ENCODE results near the gene CHRM4.

Gene CHRM4

DNA sequence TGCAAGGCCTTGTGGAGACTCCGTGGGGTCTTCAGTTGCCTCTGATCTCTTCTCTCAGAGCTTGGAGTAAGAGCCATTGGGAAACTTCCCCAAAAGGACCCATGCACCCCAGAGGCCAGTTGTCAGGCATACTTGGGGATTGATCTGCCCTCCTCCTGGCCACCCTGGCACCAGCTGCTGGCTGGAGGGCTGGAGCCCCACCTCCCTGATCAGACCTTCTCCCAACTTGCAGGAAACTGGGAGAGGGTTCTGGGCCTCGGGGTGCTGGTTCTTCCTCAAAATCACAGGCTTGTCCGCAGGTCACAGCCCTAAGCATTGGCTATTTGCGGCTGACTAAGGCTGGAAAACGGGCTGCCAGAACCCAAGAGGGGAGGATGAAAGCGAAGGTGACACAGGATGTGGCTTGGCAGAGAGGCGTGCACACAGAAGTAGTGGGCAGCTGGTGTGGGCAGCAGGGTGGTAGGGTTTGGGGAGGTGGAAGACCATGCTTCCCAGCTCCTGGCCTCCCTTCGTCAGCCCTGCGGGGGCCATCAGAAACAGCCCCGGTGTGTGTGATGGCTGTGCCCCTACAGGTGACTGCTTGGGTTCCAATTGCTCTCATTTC, 45.6 kb downstream of the CHRM4 start:
- 88% methylated on average over 10 of the region's 10 CpGs for WGBS
- H3K27ac ChIP-seq (ENCODE audit: low read depth, low read length), result no peak overlapping the region
- H3K36me3 ChIP-seq (ENCODE audit: insufficient read depth, low read length), result peaks cover 6% of the 10 kb centered on the region; the same call in 1 of the 2 replicates
- no peaks in the 10 kb centered on the region for H3K9me3 ChIP-seq (ENCODE audit: insufficient read depth, low read depth, low read length)
- peak overlapping the region; percentile 18; the same call in 1 of the 2 replicates for H3K4me3 ChIP-seq (ENCODE audit: low read length)
- peaks cover 15% of the 10 kb centered on the region; the same call in 1 of the 2 replicates for H3K27me3 ChIP-seq (ENCODE audit: insufficient read depth, low read length)
- no peak overlapping the region for H3K9ac ChIP-seq (ENCODE audit: low read depth, low read length)
- peaks cover 66% of the 10 kb centered on the region for H3K4me1 ChIP-seq (ENCODE audit: insufficient read depth, low read length)

DNA sequence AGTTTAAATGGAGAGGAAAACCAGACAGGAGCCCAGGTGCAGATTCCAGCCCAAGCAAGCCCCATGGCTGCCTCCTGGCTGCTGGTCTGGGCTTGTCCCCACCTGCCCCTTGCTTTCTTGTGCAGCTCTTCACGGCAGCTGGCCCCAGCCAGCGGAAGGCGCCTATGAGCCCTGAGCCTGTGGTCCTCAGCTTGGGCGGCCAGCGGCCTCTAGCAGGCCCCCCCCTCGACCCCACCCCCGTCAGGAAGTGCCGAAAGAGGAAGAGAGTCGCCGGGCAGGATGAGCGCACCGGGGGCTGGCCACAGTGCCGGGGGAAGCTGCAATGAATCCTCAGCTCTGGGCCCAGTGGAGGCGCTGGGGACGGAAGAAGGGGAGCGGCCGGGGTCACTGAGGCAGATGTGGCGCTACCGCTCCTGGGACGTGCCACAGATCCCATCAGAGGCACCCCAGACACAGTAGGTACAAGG, 46.4 kb downstream of the CHRM4 start:
- Histone ChIP-seq H3K4me3 (ENCODE audit: low read length) (peak overlapping the region; percentile 18; the same call in 1 of the 2 replicates), H3K9ac (ENCODE audit: low read depth, low read length) (no peak overlapping the region), H3K27ac (ENCODE audit: low read depth, low read length) (0 out of 2 replicates have a peak overlapping the region, but pooled peaks have one; percentile 27), H3K27me3 (ENCODE audit: insufficient read depth, low read length) (peaks cover 15% of the 10 kb centered on the region; the same call in 1 of the 2 replicates), H3K4me1 (ENCODE audit: insufficient read depth, low read length) (peaks cover 72% of the 10 kb centered on the region), H3K36me3 (ENCODE audit: insufficient read depth, low read length) (peaks cover 6% of the 10 kb centered on the region; the same call in 1 of the 2 replicates), H3K9me3 (ENCODE audit: insufficient read depth, low read depth, low read length) (no peaks in the 10 kb centered on the region)
- WGBS, result 49% methylated on average over 20 of the region's 20 CpGs

DNA sequence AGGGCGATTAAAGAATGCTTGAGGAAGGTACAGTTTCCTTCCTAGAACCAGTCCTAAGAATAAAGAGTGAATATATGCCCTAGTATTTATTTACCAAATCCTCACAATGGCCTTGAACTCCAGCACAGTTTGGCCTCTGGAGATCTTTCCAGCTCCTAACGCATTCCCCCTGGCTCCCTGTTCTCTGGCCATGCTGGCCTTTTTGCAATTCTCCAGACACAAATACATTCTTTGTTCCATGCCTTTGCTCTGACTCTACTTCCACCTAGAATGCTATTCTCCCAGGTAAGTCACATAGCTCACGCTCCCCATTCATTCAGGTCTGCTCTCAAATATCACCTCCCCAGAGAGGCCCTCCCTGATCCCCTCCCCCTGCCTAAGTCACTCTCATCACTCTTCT, 48.1 kb downstream of the CHRM4 start:
- Histone ChIP-seq H3K36me3 (ENCODE audit: insufficient read depth, low read length) (no peaks in the 10 kb centered on the region), H3K9ac (ENCODE audit: low read depth, low read length) (no peak overlapping the region), H3K27me3 (ENCODE audit: insufficient read depth, low read length) (peaks cover 15% of the 10 kb centered on the region; the same call in 1 of the 2 replicates), H3K4me1 (ENCODE audit: insufficient read depth, low read length) (peaks cover 69% of the 10 kb centered on the region), H3K9me3 (ENCODE audit: insufficient read depth, low read depth, low read length) (no peaks in the 10 kb centered on the region), H3K4me3 (ENCODE audit: low read length) (no peak overlapping the region), H3K27ac (ENCODE audit: low read depth, low read length) (peak overlapping the region; percentile 45; the same call in 1 of the 2 replicates)
- 51% methylated on average over 2 of the region's 3 CpGs for WGBS

DNA sequence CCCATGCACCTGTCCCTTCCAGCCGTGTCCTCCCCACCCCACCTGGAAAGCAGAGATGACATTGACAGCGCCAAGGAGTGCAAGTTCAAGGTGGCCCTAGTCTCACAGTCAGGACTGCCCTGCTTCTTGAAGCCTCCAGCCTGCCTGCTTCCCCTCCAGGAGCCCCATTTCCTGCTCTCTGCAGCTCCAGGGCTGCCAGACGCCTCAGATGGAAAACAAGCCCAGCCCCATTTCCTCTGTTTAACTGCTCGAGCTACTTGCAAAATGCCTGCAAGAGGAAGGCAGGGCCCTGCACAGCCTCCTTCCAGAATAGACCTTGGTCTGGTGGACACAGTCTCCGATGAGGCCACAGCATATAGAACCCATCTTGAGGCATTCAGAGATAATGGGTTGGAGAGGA, 49.3 kb downstream of the CHRM4 start:
- H3K27ac ChIP-seq (ENCODE audit: low read depth, low read length), result no peak overlapping the region
- 53% methylated on average over 5 of the region's 5 CpGs for WGBS
- H3K27me3 ChIP-seq (ENCODE audit: insufficient read depth, low read length), result peaks cover 15% of the 10 kb centered on the region; the same call in 1 of the 2 replicates
- H3K9me3 ChIP-seq (ENCODE audit: insufficient read depth, low read depth, low read length), result no peaks in the 10 kb centered on the region
- H3K4me1 ChIP-seq (ENCODE audit: insufficient read depth, low read length), result peaks cover 75% of the 10 kb centered on the region
- H3K4me3 ChIP-seq (ENCODE audit: low read length), result no peak overlapping the region
- no peaks in the 10 kb centered on the region for H3K36me3 ChIP-seq (ENCODE audit: insufficient read depth, low read length)
- H3K9ac ChIP-seq (ENCODE audit: low read depth, low read length), result no peak overlapping the region

DNA sequence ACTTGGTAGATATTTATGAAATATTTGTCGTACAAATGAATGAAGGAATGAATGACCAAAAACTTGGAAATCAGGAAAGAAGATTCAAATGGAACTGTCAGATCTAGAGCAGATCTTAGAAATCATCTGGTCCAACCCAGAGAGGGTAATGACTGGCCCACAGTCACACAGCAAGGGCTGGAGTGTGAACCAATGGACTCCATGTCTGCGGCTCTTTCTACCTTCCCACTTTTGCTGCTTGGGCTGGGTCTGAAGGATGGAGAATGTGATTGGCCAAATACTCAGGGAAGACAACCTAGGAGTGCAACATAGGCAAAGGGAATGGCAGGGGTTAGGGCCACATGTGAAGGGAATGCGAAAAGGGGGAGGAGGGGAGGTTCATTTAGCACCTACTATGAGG, 50.1 kb downstream of the CHRM4 start:
- no peak overlapping the region for H3K4me3 ChIP-seq (ENCODE audit: low read length)

DNA sequence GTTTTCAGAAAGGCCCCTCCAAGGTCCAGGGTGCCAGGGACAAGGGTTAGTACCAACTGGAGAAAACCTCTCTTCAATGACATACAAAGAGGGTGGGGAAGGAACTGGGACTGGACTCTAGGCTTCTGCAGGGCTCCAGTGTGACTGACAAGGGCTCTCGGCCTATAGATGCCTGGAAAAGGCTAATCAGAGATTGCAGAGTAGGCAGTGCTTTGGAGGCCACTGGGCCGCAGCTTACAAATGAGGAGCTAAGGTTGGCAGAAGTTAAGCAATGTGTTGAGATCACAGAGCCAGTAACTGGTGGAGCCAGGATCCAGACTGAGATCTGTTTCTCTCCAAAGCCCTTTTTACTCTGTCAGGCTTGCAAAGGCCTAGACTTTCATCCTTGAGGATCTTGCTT, 51.8 kb downstream of the CHRM4 start:
- H3K27me3 ChIP-seq (ENCODE audit: insufficient read depth, low read length), result peaks cover under 1% of the 10 kb centered on the region; the same call in 1 of the 2 replicates

More for the DNA sequence above, 50.1 kb downstream of the CHRM4 start:
- no peak overlapping the region for H3K9ac ChIP-seq (ENCODE audit: low read depth, low read length)
- WGBS, result 90% methylated on average over 3 of the region's 3 CpGs
- no peaks in the 10 kb centered on the region for H3K36me3 ChIP-seq (ENCODE audit: insufficient read depth, low read length)
- H3K27ac ChIP-seq (ENCODE audit: low read depth, low read length), result no peak overlapping the region
- no peaks in the 10 kb centered on the region for H3K9me3 ChIP-seq (ENCODE audit: insufficient read depth, low read depth, low read length)
- H3K27me3 ChIP-seq (ENCODE audit: insufficient read depth, low read length), result peaks cover 10% of the 10 kb centered on the region; the same call in 1 of the 2 replicates
- peaks cover 75% of the 10 kb centered on the region for H3K4me1 ChIP-seq (ENCODE audit: insufficient read depth, low read length)

DNA sequence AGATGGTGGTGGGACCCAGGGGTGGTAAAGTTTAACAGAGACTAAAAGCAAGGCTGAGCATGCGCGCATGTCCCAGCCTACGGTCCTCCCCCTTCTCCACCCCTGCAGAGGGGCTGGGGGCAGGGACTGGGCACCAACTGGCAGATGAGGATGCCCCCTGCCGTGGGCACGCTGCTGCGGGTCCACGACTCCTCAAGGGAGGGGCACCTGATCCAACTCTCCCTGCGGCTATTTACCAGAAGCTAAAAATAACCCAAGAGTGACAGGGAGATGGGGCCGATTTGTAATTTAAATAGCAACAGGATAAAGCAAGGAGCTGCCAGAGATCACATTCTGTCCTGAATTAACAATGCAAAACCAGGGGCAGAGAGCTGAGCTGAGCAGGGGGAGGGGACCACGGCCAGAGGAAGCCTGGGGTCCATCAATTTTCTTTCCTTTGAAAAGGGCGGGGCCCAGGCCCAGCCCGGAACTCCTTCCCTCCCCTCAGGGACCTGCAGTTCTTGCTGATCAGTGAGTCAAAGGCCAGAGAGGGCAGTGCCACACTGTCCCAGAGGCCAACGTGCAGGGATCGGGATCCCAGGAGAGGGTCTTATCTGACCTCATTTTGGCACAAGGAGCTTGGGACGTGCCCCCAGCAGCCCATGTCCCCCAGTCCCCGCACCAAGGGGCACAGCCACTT, 52.4 kb downstream of the CHRM4 start:
- Histone ChIP-seq H3K27me3 (ENCODE audit: insufficient read depth, low read length) (peaks cover 7% of the 10 kb centered on the region), H3K4me3 (ENCODE audit: low read length) (peak overlapping the region; percentile 35), H3K27ac (ENCODE audit: low read depth, low read length) (peak overlapping the region; percentile 93), H3K4me1 (ENCODE audit: insufficient read depth, low read length) (peaks cover 76% of the 10 kb centered on the region), H3K9me3 (ENCODE audit: insufficient read depth, low read depth, low read length) (no peaks in the 10 kb centered on the region), H3K36me3 (ENCODE audit: insufficient read depth, low read length) (no peaks in the 10 kb centered on the region), H3K9ac (ENCODE audit: low read depth, low read length) (peak overlapping the region; percentile 32; the same call in 1 of the 2 replicates)
- WGBS, result 6% methylated on average over 16 of the region's 16 CpGs

More for the DNA sequence above, 51.8 kb downstream of the CHRM4 start:
- Histone ChIP-seq H3K9me3 (ENCODE audit: insufficient read depth, low read depth, low read length) (no peaks in the 10 kb centered on the region), H3K36me3 (ENCODE audit: insufficient read depth, low read length) (no peaks in the 10 kb centered on the region), H3K27ac (ENCODE audit: low read depth, low read length) (peak overlapping the region; percentile 93), H3K4me3 (ENCODE audit: low read length) (peak overlapping the region; percentile 35; the same call in 1 of the 2 replicates), H3K9ac (ENCODE audit: low read depth, low read length) (0 out of 2 replicates have a peak overlapping the region, but pooled peaks have one; percentile 32), H3K4me1 (ENCODE audit: insufficient read depth, low read length) (peaks cover 79% of the 10 kb centered on the region)
- WGBS, result 81% methylated on average over 2 of the region's 2 CpGs

DNA sequence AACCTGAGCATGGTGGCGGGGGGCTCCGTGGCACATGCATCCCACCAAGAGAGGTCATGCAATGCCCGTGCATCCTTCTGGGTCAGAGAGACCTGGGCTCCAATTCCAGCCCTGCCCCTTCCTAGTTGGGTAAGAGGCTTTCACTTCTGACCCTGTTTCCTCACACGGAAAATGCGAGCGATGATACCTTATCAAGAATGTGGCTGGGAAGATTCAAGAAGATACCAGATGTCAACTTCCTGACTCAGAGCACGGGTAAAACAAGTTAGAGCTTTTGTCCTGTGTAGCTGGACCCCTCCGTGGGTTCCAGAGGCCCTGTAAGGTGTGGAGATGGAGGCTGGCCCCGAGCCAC, 53.0 kb downstream of the CHRM4 start:
- WGBS, result 26% methylated on average over 9 of the region's 9 CpGs
- peak overlapping the region; percentile 17; the same call in 1 of the 2 replicates for H3K9ac ChIP-seq (ENCODE audit: low read depth, low read length)
- peaks cover 13% of the 10 kb centered on the region for H3K27me3 ChIP-seq (ENCODE audit: insufficient read depth, low read length)
- H3K36me3 ChIP-seq (ENCODE audit: insufficient read depth, low read length), result no peaks in the 10 kb centered on the region
- no peaks in the 10 kb centered on the region for H3K9me3 ChIP-seq (ENCODE audit: insufficient read depth, low read depth, low read length)
- peaks cover 70% of the 10 kb centered on the region for H3K4me1 ChIP-seq (ENCODE audit: insufficient read depth, low read length)
- H3K4me3 ChIP-seq (ENCODE audit: low read length), result peak overlapping the region; percentile 35
- H3K27ac ChIP-seq (ENCODE audit: low read depth, low read length), result peak overlapping the region; percentile 93

DNA sequence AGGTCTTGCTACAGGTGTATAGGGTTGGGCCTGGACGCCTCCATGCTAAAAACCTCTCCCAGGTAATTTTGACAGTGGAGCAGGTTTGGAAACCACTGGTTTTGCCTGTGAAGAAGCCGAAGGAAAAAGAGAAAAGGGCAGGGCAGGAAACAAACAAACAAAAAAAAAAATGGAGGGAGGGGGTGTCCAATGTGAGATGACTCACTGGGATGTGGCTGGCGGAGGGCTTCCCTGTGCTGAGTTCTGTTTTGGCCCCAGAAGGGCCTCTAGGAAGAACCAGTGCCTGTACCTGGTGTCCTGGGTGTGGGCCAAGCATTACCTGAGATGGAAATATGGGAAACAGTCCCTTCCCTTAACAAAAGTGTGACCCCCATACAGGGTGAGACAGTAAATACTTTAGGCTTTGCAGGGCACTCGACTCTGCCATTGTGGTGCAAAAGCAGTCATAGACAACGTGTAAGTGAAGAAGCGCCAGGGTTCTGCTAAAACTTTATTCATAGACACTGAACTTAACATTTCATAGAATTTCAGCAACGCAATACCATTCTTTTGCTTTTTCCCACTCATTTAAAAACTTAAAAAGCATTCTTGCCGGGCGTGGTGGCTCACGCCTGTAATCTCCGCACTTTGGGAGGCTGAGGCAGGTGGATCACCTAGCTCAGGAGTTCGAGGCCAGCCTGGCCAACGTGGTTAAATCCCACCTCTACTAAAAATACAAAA, 53.8 kb downstream of the CHRM4 start:
- Histone ChIP-seq H3K27me3 (ENCODE audit: insufficient read depth, low read length) (peaks cover 21% of the 10 kb centered on the region), H3K4me1 (ENCODE audit: insufficient read depth, low read length) (peaks cover 62% of the 10 kb centered on the region), H3K27ac (ENCODE audit: low read depth, low read length) (peak overlapping the region; percentile 10; the same call in 1 of the 2 replicates), H3K9me3 (ENCODE audit: insufficient read depth, low read depth, low read length) (no peaks in the 10 kb centered on the region), H3K4me3 (ENCODE audit: low read length) (no peak overlapping the region), H3K36me3 (ENCODE audit: insufficient read depth, low read length) (no peaks in the 10 kb centered on the region), H3K9ac (ENCODE audit: low read depth, low read length) (no peak overlapping the region)
- WGBS, result 80% methylated on average over 13 of the region's 13 CpGs

DNA sequence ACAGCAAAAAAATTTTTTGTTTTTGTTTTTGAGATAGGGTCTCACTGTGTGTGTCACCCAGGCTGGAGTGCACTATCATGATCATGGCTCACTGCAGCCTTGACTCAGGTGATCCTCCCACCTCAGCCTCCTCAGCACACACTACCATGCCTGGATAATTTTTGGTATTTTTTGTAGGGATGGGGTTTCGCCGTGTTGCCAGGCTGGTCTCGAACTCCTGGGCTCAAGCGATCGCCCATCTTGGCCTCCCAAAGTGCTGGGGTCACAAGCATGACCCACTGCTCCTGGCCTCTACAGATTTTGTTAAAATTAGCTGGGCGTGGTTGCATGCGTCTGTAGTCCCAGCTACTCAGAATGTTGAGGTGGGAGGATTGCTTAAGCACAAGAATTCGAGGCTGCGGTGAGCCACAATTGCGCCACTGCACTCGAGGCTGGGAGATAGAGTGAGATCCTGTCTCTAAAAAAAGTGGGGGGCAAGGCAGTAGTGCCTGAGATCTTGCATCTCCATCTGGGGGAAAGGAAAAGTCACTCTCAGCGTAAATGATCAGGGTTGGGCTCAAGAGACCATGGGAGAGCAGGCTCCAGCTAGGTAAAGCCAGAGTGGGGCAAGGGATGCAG, 54.9 kb downstream of the CHRM4 start:
- Histone ChIP-seq H3K9ac (ENCODE audit: low read depth, low read length) (no peak overlapping the region), H3K27ac (ENCODE audit: low read depth, low read length) (no peak overlapping the region)
- WGBS, result 92% methylated on average over 12 of the region's 12 CpGs

More for the DNA sequence above, 54.9 kb downstream of the CHRM4 start:
- H3K4me3 ChIP-seq (ENCODE audit: low read length), result no peak overlapping the region
- H3K4me1 ChIP-seq (ENCODE audit: insufficient read depth, low read length), result peaks cover 59% of the 10 kb centered on the region
- no peaks in the 10 kb centered on the region for H3K9me3 ChIP-seq (ENCODE audit: insufficient read depth, low read depth, low read length)
- peaks cover 32% of the 10 kb centered on the region for H3K27me3 ChIP-seq (ENCODE audit: insufficient read depth, low read length)
- H3K36me3 ChIP-seq (ENCODE audit: insufficient read depth, low read length), result no peaks in the 10 kb centered on the region

Measured in HUES64 (cell line).